Measurements from ENCODE around the gene RPS6KA5.

Gene RPS6KA5

DNA sequence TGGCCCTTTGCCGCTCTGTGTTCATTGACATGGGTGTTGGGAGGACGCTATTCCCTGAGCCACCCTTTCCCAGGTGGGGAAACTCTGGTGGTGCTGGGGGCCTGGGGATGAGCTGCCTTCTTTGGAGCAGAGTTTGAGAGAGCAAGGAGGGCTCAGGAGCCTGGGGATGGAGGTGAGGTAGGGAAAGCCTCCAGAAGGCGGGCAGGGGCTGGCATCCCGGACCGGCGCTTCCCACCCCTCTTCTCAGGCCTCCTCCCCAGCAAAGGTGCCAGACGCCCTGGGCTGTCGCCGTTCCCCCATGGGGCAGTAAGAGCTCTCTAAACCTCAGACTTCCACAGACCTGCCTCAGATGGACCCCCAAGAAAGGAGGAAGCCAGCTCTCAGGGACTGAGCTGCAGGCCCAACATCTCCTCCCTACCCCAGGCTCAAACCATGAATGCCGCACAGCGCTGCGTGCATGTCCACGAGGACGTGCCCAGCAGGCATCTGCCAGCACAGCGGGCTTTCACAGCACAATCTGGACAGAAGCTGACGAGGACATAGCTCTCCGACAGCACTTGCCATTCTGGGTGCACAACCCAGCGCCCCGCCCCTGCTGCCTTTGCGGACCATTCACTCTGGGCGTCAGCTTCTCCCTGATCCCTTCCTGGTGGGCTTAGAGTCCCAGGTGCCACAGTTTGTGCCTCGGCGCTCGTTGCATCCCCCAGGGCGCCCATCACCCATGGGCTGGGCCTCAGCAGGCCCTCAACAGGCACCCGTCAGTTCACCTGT is 229.3 kb downstream of the RPS6KA5 start:
- ATAC-seq, result no peak
- TF ChIP-seq ZNF8 (CRISPR knock-in tag; IDR thresholded peaks at IDR 0.05) (no peak), OSR1 (CRISPR knock-in tag; IDR thresholded peaks at IDR 0.05) (no peak), CSDC2 (CRISPR knock-in tag; IDR thresholded peaks at IDR 0.05) (no peak), PPARA (CRISPR knock-in tag; IDR thresholded peaks at IDR 0.05; ENCODE audit: borderline replicate concordance) (no peak), SNAI2 (CRISPR knock-in tag; IDR thresholded peaks at IDR 0.05) (no peak), ZFP3 (CRISPR knock-in tag; IDR thresholded peaks at IDR 0.05) (no peak), PATZ1 (CRISPR knock-in tag; IDR thresholded peaks at IDR 0.05; ENCODE audit: borderline replicate concordance) (no peak), ZFP30 (CRISPR knock-in tag; IDR thresholded peaks at IDR 0.05) (no peak), ZNF70 (CRISPR knock-in tag; IDR thresholded peaks at IDR 0.05) (no peak), TSHZ2 (CRISPR knock-in tag; IDR thresholded peaks at IDR 0.05) (no peak), ESRRG (CRISPR knock-in tag; IDR thresholded peaks at IDR 0.05) (no peak), TCF4 (CRISPR knock-in tag; IDR thresholded peaks at IDR 0.05; ENCODE audit: borderline replicate concordance) (no peak), RARB (CRISPR knock-in tag; IDR thresholded peaks at IDR 0.05) (no peak)
- TF ChIP-seq, protein P1, sequence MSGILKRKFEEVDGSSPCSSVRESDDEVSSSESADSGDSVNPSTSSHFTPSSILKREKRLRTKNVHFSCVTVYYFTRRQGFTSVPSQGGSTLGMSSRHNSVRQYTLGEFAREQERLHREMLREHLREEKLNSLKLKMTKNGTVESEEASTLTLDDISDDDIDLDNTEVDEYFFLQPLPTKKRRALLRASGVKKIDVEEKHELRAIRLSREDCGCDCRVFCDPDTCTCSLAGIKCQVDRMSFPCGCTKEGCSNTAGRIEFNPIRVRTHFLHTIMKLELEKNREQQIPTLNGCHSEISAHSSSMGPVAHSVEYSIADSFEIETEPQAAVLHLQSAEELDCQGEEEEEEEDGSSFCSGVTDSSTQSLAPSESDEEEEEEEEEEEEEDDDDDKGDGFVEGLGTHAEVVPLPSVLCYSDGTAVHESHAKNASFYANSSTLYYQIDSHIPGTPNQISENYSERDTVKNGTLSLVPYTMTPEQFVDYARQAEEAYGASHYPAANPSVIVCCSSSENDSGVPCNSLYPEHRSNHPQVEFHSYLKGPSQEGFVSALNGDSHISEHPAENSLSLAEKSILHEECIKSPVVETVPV (CRISPR knock-in tag; IDR thresholded peaks at IDR 0.05), result no peak

DNA sequence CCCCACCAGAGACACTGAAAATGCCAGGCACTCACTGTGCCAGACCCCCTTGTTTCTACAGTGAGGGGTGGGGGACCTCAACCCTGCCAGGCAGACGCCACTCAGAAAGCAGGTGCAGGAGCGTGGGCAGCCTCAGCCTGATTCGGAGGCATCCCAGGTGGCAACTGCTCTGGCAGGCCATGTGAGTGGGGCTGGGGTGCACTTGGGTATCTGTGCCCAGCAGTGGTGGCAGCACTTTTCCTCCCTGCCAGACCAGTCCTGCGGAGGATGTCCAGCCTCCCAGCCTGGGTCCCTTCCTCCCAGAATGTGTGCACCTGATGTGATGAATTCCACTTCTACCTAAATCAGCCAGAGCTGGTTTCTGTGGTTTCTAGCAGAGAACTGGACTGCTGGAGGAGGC is 230.8 kb downstream of the RPS6KA5 start:
- ATAC-seq, result no peak
- TF ChIP-seq ZNF565 (CRISPR knock-in tag; conservative IDR thresholded peaks at IDR 0.05; ENCODE audit: low read depth), result no peak
- no peak for TF ChIP-seq BACH2 (CRISPR knock-in tag; IDR thresholded peaks at IDR 0.05; ENCODE audit: borderline replicate concordance)
- no peak for TF ChIP-seq TSHZ2 (CRISPR knock-in tag; IDR thresholded peaks at IDR 0.05)
- TF ChIP-seq ARNTL (CRISPR knock-in tag; IDR thresholded peaks at IDR 0.05; ENCODE audit: borderline replicate concordance, low read depth), result no peak
- TF ChIP-seq RARB (CRISPR knock-in tag; IDR thresholded peaks at IDR 0.05), result no peak
- TF ChIP-seq ZNF8 (CRISPR knock-in tag; IDR thresholded peaks at IDR 0.05), result no peak

DNA sequence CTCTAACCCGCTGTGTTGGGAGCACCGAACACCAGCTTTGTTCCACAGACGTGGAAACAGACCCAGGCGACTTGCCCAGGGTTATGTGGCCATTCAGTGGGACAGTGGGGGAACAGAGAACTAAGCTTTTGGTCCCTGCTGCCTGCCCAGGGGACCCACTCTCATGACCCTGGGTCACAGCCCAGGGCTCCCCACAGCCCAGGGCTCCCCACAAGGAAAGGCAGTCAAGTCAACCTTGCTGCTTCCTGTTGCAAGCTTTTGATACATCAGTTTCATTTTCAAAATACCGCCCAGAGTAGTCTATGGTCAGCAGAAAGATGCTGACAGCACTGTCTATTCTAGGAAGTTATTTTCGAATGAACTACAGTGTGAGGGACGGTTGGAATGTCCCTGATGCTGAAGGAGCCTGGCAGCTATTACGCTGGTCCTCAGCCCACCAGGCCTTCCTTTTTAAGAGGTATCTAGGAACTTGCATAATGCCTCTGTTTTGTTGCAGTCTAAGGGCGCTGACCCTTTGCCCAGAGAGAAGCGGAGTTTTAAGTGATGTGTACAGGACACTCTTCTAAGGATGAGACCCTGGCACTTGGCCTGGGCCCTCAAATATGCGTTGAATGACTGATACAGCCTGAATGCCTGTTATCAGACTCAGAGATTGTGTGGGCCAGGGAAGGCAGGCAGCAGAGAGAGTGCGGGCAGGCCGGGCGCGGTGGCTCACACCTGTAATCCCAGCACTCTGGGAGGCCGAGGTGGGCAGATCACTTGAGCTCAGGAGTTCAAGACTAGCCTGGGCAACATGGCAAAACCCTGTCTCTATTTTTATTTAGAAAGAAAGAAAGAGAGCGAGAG is 231.6 kb downstream of the RPS6KA5 start:
- peak; percentile 7 for ATAC-seq
- TF ChIP-seq ZFP3 (CRISPR knock-in tag; IDR thresholded peaks at IDR 0.05), result no peak
- TF ChIP-seq PPARA (CRISPR knock-in tag; IDR thresholded peaks at IDR 0.05; ENCODE audit: borderline replicate concordance), result no peak
- no peak for TF ChIP-seq BACH2 (CRISPR knock-in tag; IDR thresholded peaks at IDR 0.05; ENCODE audit: borderline replicate concordance)
- TF ChIP-seq ZNF8 (CRISPR knock-in tag; IDR thresholded peaks at IDR 0.05), result no peak
- no peak for TF ChIP-seq TSHZ2 (CRISPR knock-in tag; IDR thresholded peaks at IDR 0.05)
- no peak for TF ChIP-seq TCF4 (CRISPR knock-in tag; IDR thresholded peaks at IDR 0.05; ENCODE audit: borderline replicate concordance)
- TF ChIP-seq, protein P1 (CRISPR knock-in tag; IDR thresholded peaks at IDR 0.05), result no peak
- TF ChIP-seq ESRRG (CRISPR knock-in tag; IDR thresholded peaks at IDR 0.05), result no peak
- no peak for TF ChIP-seq PATZ1 (CRISPR knock-in tag; IDR thresholded peaks at IDR 0.05; ENCODE audit: borderline replicate concordance)
- no peak for TF ChIP-seq CSDC2 (CRISPR knock-in tag; IDR thresholded peaks at IDR 0.05)
